B cell (primary cell): ENCODE results near the gene PLD1. TPM values are rescaled to one million over a fixed set of nuclear protein-coding genes. Genes with fewer than 3 reads are reported as not detected.
A peak's percentile ranks its signal among the peaks of the same experiment; 100 is the strongest.
"Not testable (repeated sequence)": the region's sequence is repeated elsewhere in the genome, so short reads cannot be mapped to it uniquely, and the experiment has no call there.

Experiments used
- ATAC-seq: fragments of 200-7000 bp; cut with Tn5 transposase; one replicate; pipeline ENCODE4 v1.10.0; 2021; ENCODE audit warnings: low read depth, mild to moderate bottlenecking, moderate number of reproducible peaks, moderate library complexity
- CTCF ChIA-PET: fragments of 350-600 bp; sonication (Branson Sonifier 250); formaldehyde crosslinking; loops from one replicate; lab custom pipeline; 2021; ENCODE audit warnings: antibody characterized with exemption, inconsistent platforms; lab: Charles Lee
- POLR2A ChIA-PET: fragments of 350-600 bp; sonication (Branson Sonifier 250); formaldehyde crosslinking; loops from one replicate; lab custom pipeline; 2021; ENCODE audit warnings: antibody characterized with exemption; lab: Charles Lee
- DNase-seq: peaks from one replicate; pipeline ENCODE4 v3.0.0; 2013
- H2AFZ ChIP-seq: 2 replicates; pipeline ENCODE4 v1.6.1; 2012; ENCODE audit warnings: mild to moderate bottlenecking, low read depth, low read length; ENCODE audit not compliant: insufficient read depth, poor library complexity, severe bottlenecking
- H3K27ac ChIP-seq, 2 donors: 1 replicate in 1 of 2; 2 replicates in 1 of 2; pipeline ENCODE4 v1.5.1; 2012 to 2013; ENCODE audit warnings: low read length in 2 of 2, mild to moderate bottlenecking in 2 of 2, moderate library complexity in 1 of 2
- H3K27me3 ChIP-seq, 4 experiments: fragments of 200-600 bp in 1 of 4; sonication (generic) in 1 of 4; replicated peaks in 1 of 4; 1 replicate in 2 of 4; 2 replicates in 2 of 4; pipeline versions ENCODE4 v1.6.1 to v1.7.0; 2013 to 2016; ENCODE audit warnings: low read length in 3 of 4, mild to moderate bottlenecking in 2 of 4, mixed read lengths in 1 of 4, moderate library complexity in 1 of 4; ENCODE audit not compliant: insufficient read depth in 4 of 4, control insufficient read depth in 3 of 4; ENCODE audit errors: control extremely low read depth in 1 of 4
- H3K36me3 ChIP-seq, 2 experiments: replicated peaks in 1 of 2; 1 replicate in 1 of 2; 2 replicates in 1 of 2; pipeline versions ENCODE4 v1.6.1 to v1.7.1; 2013; ENCODE audit warnings: low read length in 1 of 2; ENCODE audit not compliant: insufficient read depth in 2 of 2, control insufficient read depth in 1 of 2; ENCODE audit errors: control extremely low read depth in 1 of 2, extremely low read depth in 1 of 2
- H3K4me1 ChIP-seq, 2 donors: fragments of 200-600 bp in 1 of 2; sonication (generic) in 1 of 2; 1 replicate in 1 of 2; 2 replicates in 1 of 2; pipeline versions ENCODE4 v1.5.1 to v1.6.1; 2013 to 2017; ENCODE audit warnings: low read length in 2 of 2; ENCODE audit not compliant: control insufficient read depth in 2 of 2, insufficient read depth in 2 of 2
- H3K4me2 ChIP-seq: replicated peaks from 2 replicates; pipeline ENCODE3; 2012; ENCODE audit warnings: mild to moderate bottlenecking, low read depth, low read length; ENCODE audit not compliant: poor library complexity, severe bottlenecking
- H3K4me3 ChIP-seq, 5 experiments: fragments of 200-600 bp in 1 of 5; sonication (generic) in 1 of 5; 1 replicate in 3 of 5; 2 replicates in 2 of 5; pipeline versions ENCODE4 v1.5.1 to v1.7.0; 2011 to 2016; ENCODE audit warnings: low read length in 4 of 5, mild to moderate bottlenecking in 4 of 5, low read depth in 2 of 5, control low read depth in 1 of 5, moderate library complexity in 1 of 5; ENCODE audit not compliant: insufficient read depth in 1 of 5; ENCODE audit errors: control extremely low read depth in 1 of 5, extremely low read depth in 1 of 5
- H3K79me2 ChIP-seq: fragments of 200-600 bp; sonication (generic); one replicate; pipeline ENCODE4 v1.6.0; 2016; ENCODE audit warnings: low read length; ENCODE audit not compliant: control insufficient read depth, insufficient read depth
- H3K9ac ChIP-seq: fragments of 200-600 bp; sonication (generic); 2 replicates; pipeline ENCODE4 v1.6.1; 2017; ENCODE audit warnings: mild to moderate bottlenecking, low read length, moderate library complexity
- H3K9me3 ChIP-seq, 3 donors: one replicate each; pipeline versions ENCODE4 v1.6.1 to v1.7.1; 2013; ENCODE audit warnings: low read length in 2 of 3; ENCODE audit not compliant: control insufficient read depth in 2 of 3, insufficient read depth in 1 of 3; ENCODE audit errors: control extremely low read depth in 1 of 3
- H4K20me1 ChIP-seq: 2 replicates; pipeline ENCODE4 v1.6.0; 2012; ENCODE audit warnings: mild to moderate bottlenecking, low read length; ENCODE audit not compliant: insufficient read depth, control insufficient read depth, poor library complexity, severe bottlenecking
- H3K27ac Mint-ChIP-seq: one replicate; pipeline ENCODE4 v1.8.0; 2021; ENCODE audit warnings: mixed read lengths
- H3K27me3 Mint-ChIP-seq: one replicate; pipeline ENCODE4 v1.8.0; 2021; ENCODE audit warnings: mixed read lengths
- H3K4me1 Mint-ChIP-seq: one replicate; pipeline ENCODE4 v1.8.0; 2021; ENCODE audit warnings: mixed read lengths
- H3K4me3 Mint-ChIP-seq: one replicate; pipeline ENCODE4 v1.8.0; 2021; ENCODE audit warnings: mixed read lengths
- H3K9me3 Mint-ChIP-seq: one replicate; pipeline ENCODE4 v1.8.0; 2022; ENCODE audit warnings: mixed read lengths; ENCODE audit not compliant: insufficient read depth
- CTCF ChIP-seq: fragments of 200-600 bp; IDR thresholded peaks from one replicate; pipeline ENCODE4 v1.8.0; 2022; ENCODE audit warnings: antibody characterized with exemption, mild to moderate bottlenecking
- WGBS: methylation state at CpG from one replicate; pipeline ENCODE4 v1.1.5; 2013; ENCODE audit warnings: missing lambda C conversion rate; ENCODE audit not compliant: insufficient coverage; 5-methylcytosine and 5-hydroxymethylcytosine counted together
- intact Hi-C: fragments of 100-400 bp; cut with micrococcal nuclease; formaldehyde crosslinking; loops from one replicate; pipeline ENCODE4 v1.10.0; 2022
- polyA plus RNA-seq: library from polyadenylated mRNA; depleted of rRNA; stranded (reverse); fragments of >200 nt; gene quantifications from 2 replicates; pipeline ENCODE4 v1.2.3, GENCODE V29; 2012
- total RNA-seq, 2 donors: library from RNA; stranded (reverse); fragments of 120-200 nt in 1 of 2; gene quantifications; 1 replicate in 1 of 2; 2 replicates in 1 of 2; pipeline versions ENCODE4 v1.2.3 to v1.2.4, GENCODE V29; 2013 to 2022

The PLD1 gene
- total and polyA plus RNA-seq, 2 donors (not counting 1 experiment from before 2014, with no cell fraction given), result 0.24 to 0.52 TPM

DNA sequence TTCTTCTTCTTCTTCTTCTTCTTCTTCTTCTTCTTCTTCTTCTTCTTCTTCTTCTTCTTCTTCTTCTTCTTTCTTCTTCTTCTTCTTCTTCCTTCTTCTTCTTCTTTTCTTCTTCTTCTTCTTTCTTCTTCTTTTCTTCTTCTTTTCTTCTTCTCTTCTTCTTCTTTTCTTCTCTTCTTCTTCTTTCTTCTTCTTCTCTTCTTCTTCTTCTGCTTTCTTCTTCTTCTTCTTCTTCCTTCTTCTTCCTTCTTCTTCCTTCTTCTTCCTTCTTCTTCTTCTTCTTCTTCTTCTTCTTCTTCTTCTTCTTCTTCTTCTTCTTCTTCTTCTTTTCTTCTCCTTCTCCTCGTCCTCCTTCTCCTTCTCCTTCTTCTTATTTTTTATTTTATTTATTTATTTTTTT is 247.8 kb downstream of the PLD1 start:
- POLR2A ChIA-PET, H3K79me2 ChIP-seq: not testable (repeated sequence)

More for the DNA sequence above, 247.8 kb downstream of the PLD1 start:
- H3K4me3 Mint-ChIP-seq, H3K4me2 ChIP-seq, H3K27me3 Mint-ChIP-seq, H3K27ac ChIP-seq, H3K9me3 ChIP-seq, DNase-seq, H3K27ac Mint-ChIP-seq, H3K9me3 Mint-ChIP-seq, H3K4me3 ChIP-seq, H3K4me1 Mint-ChIP-seq, ATAC-seq, H3K27me3 ChIP-seq, intact Hi-C loops, H3K9ac ChIP-seq, H4K20me1 ChIP-seq, H3K36me3 ChIP-seq, H3K4me1 ChIP-seq, H2AFZ ChIP-seq, CTCF ChIA-PET: not testable (repeated sequence)
- no CpG with 5 or more reads among the region's 1 CpG for WGBS
- peak; percentile 17 for TF ChIP-seq CTCF
